Stromal cell of bone marrow (primary cell): ENCODE results near the gene CNNM4.

Experiments used
- DNase-seq: peaks from one replicate; pipeline ENCODE4 v3.0.0-alpha.2; 2012; ENCODE audit warnings: low read depth

Gene CNNM4

GRCh38 chr2:96811917-96812316, 51.2 kb downstream of the CNNM4 start:
- peak; percentile 36 for DNase-seq

- DNase-seq, result no peak
These were observed 53.0 kb downstream of the CNNM4 start for GRCh38 chr2:96813656-96814055.

GRCh38 chr2:96815326-96816126, 54.8 kb downstream of the CNNM4 start:
- DNase-seq, result no peak

- peak; percentile 85 for DNase-seq
These were observed 55.6 kb downstream of the CNNM4 start, which contains the start of gene CNNM3 for GRCh38 chr2:96816127-96816835. CNNM3 (plus strand) TSS chr2:96816268; CDS start chr2:96816278, 10 bp downstream.

GRCh38 chr2:96816836-96817702, 56.4 kb downstream of the CNNM4 start:
- DNase-seq, result no peak

GRCh38 chr2:96817882-96818281, 57.2 kb downstream of the CNNM4 start:
- DNase-seq, result no peak

GRCh38 chr2:96819128-96819875, 58.6 kb downstream of the CNNM4 start:
- no peak for DNase-seq

GRCh38 chr2:96819876-96820511, 59.3 kb downstream of the CNNM4 start:
- DNase-seq, result no peak

- DNase-seq, result no peak
These were observed 60.5 kb downstream of the CNNM4 start for GRCh38 chr2:96821113-96821675.

GRCh38 chr2:96822786-96823185, 62.1 kb downstream of the CNNM4 start:
- no peak for DNase-seq

GRCh38 chr2:96823198-96823597, 62.5 kb downstream of the CNNM4 start:
- no peak for DNase-seq

GRCh38 chr2:96824079-96824870, 63.6 kb downstream of the CNNM4 start:
- no peak for DNase-seq

GRCh38 chr2:96825057-96825456, 64.4 kb downstream of the CNNM4 start:
- DNase-seq, result no peak

GRCh38 chr2:96826546-96827278, 66.0 kb downstream of the CNNM4 start:
- no peak for DNase-seq

GRCh38 chr2:96828436-96828835, 67.7 kb downstream of the CNNM4 start:
- DNase-seq, result no peak

GRCh38 chr2:96828874-96829273, 68.2 kb downstream of the CNNM4 start:
- no peak for DNase-seq

- DNase-seq, result no peak
These were observed 69.4 kb downstream of the CNNM4 start for GRCh38 chr2:96830044-96830562.

- no peak for DNase-seq
These were observed 71.0 kb downstream of the CNNM4 start for GRCh38 chr2:96831679-96832078.

GRCh38 chr2:96832408-96832753, 71.7 kb downstream of the CNNM4 start:
- DNase-seq, result no peak
